HepG2 (cell line): ENCODE measurements around the gene TMEM100. TPM values are rescaled to one million over a fixed set of nuclear protein-coding genes. Genes with fewer than 3 reads are reported as not detected.

Source experiments
- CENPT ChIP-seq: sonication (generic); formaldehyde crosslinking; IDR thresholded peaks from 2 replicates; pipeline ENCODE4 v1.8.0; 2022; ENCODE audit warnings: low read depth, mild to moderate bottlenecking, moderate library complexity, missing genetic modification reagents
- DNMT3B ChIP-seq: conservative IDR thresholded peaks from 2 replicates; pipeline ENCODE4 v1.6.1; 2016; ENCODE audit warnings: missing biosample characterization, control low read depth
- FOXA1 ChIP-seq, 2 experiments: fragments of 450-650 bp in 1 of 2; sonication (generic) in 1 of 2; formaldehyde crosslinking in 1 of 2; IDR thresholded peaks; 2 replicates each; pipeline versions ENCODE4 v1.4.0 to v1.6.1; 2016 to 2020; ENCODE audit warnings: missing genetic modification reagents in 1 of 2
- IKZF4 ChIP-seq: sonication (generic); formaldehyde crosslinking; IDR thresholded peaks from 2 replicates; pipeline ENCODE4 v1.5.1; 2020; ENCODE audit warnings: borderline replicate concordance, mild to moderate bottlenecking, low read depth, missing genetic modification reagents; ENCODE audit errors: not compliant biosample characterization
- IKZF5 ChIP-seq: IDR thresholded peaks from 2 replicates; pipeline ENCODE4 v1.6.1; 2018; ENCODE audit warnings: missing genetic modification reagents, mild to moderate bottlenecking, missing compliant biosample characterization
- IRF2 ChIP-seq: IDR thresholded peaks from 2 replicates; pipeline ENCODE4 v1.6.1; 2018; ENCODE audit warnings: missing genetic modification reagents, missing compliant biosample characterization
- MAZ ChIP-seq, 2 experiments: sonication (generic) in 1 of 2; formaldehyde crosslinking in 1 of 2; IDR thresholded peaks; 2 replicates each; pipeline versions ENCODE4 v1.5.0 to v1.6.1; 2012 to 2020; ENCODE audit warnings: low read depth in 2 of 2, mild to moderate bottlenecking in 2 of 2, borderline replicate concordance in 1 of 2, improper control_type of control experiment in 1 of 2, low read length in 1 of 2, missing genetic modification reagents in 1 of 2, moderate library complexity in 1 of 2
- MIXL1 ChIP-seq: IDR thresholded peaks from 2 replicates; pipeline ENCODE4 v1.6.1; 2016
- NFATC3 ChIP-seq: sonication (generic); formaldehyde crosslinking; IDR thresholded peaks from 2 replicates; pipeline ENCODE4 v1.5.1; 2020; ENCODE audit warnings: mild to moderate bottlenecking, missing genetic modification reagents
- PHF20 ChIP-seq: sonication (generic); formaldehyde crosslinking; IDR thresholded peaks from 2 replicates; pipeline ENCODE4 v1.5.0; 2020; ENCODE audit warnings: mild to moderate bottlenecking, missing genetic modification reagents
- PRMT3 ChIP-seq: sonication (generic); formaldehyde crosslinking; IDR thresholded peaks from 2 replicates; pipeline ENCODE4 v1.8.1; 2022; ENCODE audit warnings: low read depth, mild to moderate bottlenecking, moderate library complexity, missing genetic modification reagents, borderline replicate concordance
- RBAK ChIP-seq: sonication (generic); formaldehyde crosslinking; IDR thresholded peaks from 2 replicates; pipeline ENCODE4 v1.5.1; 2020; ENCODE audit warnings: mild to moderate bottlenecking, missing genetic modification reagents
- RXRA ChIP-seq: sonication (generic); formaldehyde crosslinking; IDR thresholded peaks from 2 replicates; pipeline ENCODE4 v1.5.1; 2020; ENCODE audit warnings: missing genetic modification reagents
- SAFB2 ChIP-seq: sonication (generic); formaldehyde crosslinking; IDR thresholded peaks from 2 replicates; pipeline ENCODE4 v1.5.1; 2020; ENCODE audit warnings: missing genetic modification reagents, low read depth, mild to moderate bottlenecking, borderline replicate concordance
- TSC22D2 ChIP-seq: sonication (generic); formaldehyde crosslinking; IDR thresholded peaks from 2 replicates; pipeline ENCODE4 v1.5.1; 2020; ENCODE audit warnings: missing genetic modification reagents, mild to moderate bottlenecking, borderline replicate concordance
- YEATS2 ChIP-seq: sonication (generic); formaldehyde crosslinking; IDR thresholded peaks from 2 replicates; pipeline ENCODE4 v1.4.0; 2020; ENCODE audit warnings: missing genetic modification reagents, borderline replicate concordance
- ZBTB37 ChIP-seq: sonication (generic); formaldehyde crosslinking; IDR thresholded peaks from 2 replicates; pipeline ENCODE4 v1.4.0; 2020; ENCODE audit warnings: mild to moderate bottlenecking, missing genetic modification reagents
- ZNF232 ChIP-seq: sonication (generic); formaldehyde crosslinking; IDR thresholded peaks from 2 replicates; pipeline ENCODE4 v1.4.0; 2020; ENCODE audit warnings: missing genetic modification reagents, borderline replicate concordance
- ZNF275 ChIP-seq: sonication (generic); formaldehyde crosslinking; IDR thresholded peaks from 2 replicates; pipeline ENCODE4 v1.8.0; 2022; ENCODE audit warnings: missing genetic modification reagents, mild to moderate bottlenecking, inconsistent platforms, borderline replicate concordance
- ZNF530 ChIP-seq: sonication (generic); formaldehyde crosslinking; IDR thresholded peaks from 2 replicates; pipeline ENCODE4 v1.5.0; 2020; ENCODE audit warnings: low read depth, mild to moderate bottlenecking, missing genetic modification reagents
- ZNF556 ChIP-seq: sonication (generic); formaldehyde crosslinking; IDR thresholded peaks from 2 replicates; pipeline ENCODE4 v1.4.0; 2020; ENCODE audit warnings: mild to moderate bottlenecking, missing genetic modification reagents, borderline replicate concordance
- polyA plus RNA-seq, 8 experiments: library from polyadenylated mRNA; depleted of rRNA in 3 of 8; stranded (reverse) in 7 of 8; unstranded in 1 of 8; fragments of >200 nt; fragmentation: Illumina TruSeq in 4 of 8; extraction: Trizol in 4 of 8; gene quantifications; 2 replicates each; pipeline versions ENCODE4 v1.2.1 to v1.2.3, GENCODE V29; 2011 to 2016; ENCODE audit warnings: low read depth in 4 of 8, missing spikeins in 1 of 8, mixed read lengths in 1 of 8; ENCODE audit not compliant: insufficient read depth in 1 of 8
- total RNA-seq, 5 experiments: library from RNA; depleted of rRNA; stranded (reverse); fragments of >200 nt; fragmentation: Illumina TruSeq; extraction: Trizol; gene quantifications; 2 replicates each; pipeline ENCODE4 v1.2.3, GENCODE V29; 2016; ENCODE audit warnings: low read depth in 1 of 5
- TF ChIP-seq, protein P1 (sequence below): conservative IDR thresholded peaks from 2 replicates; pipeline ENCODE4 v1.6.1; 2018; ENCODE audit warnings: missing genetic modification reagents

The TMEM100 gene
- total and polyA plus RNA-seq, 2 of the 13 experiments (the other 11 are each of a cell fraction or from before 2014, with no cell fraction given): not detected

DNA sequence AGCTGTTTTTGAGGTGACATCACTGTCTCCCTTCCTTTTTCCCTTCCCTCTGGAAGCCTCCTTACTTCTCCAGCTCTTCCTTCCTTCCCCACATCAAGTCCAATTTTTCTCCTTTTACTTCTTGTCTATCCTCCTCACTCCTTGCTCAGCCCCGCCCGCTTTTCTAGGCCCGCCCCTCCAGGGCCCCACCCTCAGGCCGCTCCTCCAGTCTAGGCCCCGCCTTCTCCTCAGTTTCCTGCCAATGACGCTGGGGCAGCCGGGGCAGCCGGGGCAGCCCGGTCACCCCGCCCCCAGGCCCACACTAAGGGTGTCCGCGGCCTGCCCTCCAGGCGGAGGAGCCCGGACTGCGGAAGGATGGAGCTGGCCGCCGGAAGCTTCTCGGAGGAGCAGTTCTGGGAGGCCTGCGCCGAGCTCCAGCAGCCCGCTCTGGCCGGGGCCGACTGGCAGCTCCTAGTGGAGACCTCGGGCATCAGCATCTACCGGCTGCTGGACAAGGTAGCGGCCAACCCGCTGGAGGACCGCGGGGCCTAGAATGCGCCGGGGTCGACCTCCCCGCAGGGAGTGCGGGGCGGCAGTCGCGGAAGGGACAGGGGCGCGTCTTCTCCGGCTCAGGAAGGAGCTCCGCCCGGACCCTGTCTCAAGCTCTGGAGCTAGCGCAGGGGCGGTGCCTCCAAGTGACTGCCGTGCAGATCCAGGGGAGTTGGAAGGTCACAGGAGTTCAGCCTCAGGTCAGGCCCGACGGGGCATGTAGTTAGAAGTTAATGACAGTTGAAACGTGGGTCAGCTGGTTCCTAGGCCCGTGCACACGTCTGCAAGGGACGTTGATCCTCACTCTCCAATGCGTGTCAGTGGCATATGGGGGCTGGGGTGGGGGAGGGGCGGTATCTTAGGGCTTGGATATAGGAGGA is 28.3 kb upstream of the TMEM100 start, which contains the start of gene PCTP (continued):
- TF ChIP-seq, protein P1, sequence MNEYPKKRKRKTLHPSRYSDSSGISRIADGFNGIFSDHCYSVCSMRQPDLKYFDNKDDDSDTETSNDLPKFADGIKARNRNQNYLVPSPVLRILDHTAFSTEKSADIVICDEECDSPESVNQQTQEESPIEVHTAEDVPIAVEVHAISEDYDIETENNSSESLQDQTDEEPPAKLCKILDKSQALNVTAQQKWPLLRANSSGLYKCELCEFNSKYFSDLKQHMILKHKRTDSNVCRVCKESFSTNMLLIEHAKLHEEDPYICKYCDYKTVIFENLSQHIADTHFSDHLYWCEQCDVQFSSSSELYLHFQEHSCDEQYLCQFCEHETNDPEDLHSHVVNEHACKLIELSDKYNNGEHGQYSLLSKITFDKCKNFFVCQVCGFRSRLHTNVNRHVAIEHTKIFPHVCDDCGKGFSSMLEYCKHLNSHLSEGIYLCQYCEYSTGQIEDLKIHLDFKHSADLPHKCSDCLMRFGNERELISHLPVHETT (CRISPR knock-in tag): 0 out of 2 replicates have a peak, but pooled peaks have one; percentile 40
- TF ChIP-seq SAFB2 (CRISPR knock-in tag): peak; percentile 87; the same call in 1 of the 2 replicates
- TF ChIP-seq FOXA1 (IDR thresholded peaks at IDR 0.05): no peak
- peak; percentile 40; the same call in 1 of the 2 replicates for TF ChIP-seq FOXA1 (CRISPR knock-in tag; IDR thresholded peaks at IDR 0.05)
- TF ChIP-seq PRMT3: peak; percentile 66; the same call in 1 of the 2 replicates
- TF ChIP-seq IKZF5: peak; percentile 95
- TF ChIP-seq TSC22D2 (CRISPR knock-in tag): peak; percentile 91; the same call in 1 of the 2 replicates
- peak; percentile 87; the same call in 1 of the 2 replicates for TF ChIP-seq MAZ (IDR thresholded peaks at IDR 0.05; ENCODE audit: borderline replicate concordance, low read depth, low read length)
- TF ChIP-seq MAZ (CRISPR knock-in tag; IDR thresholded peaks at IDR 0.05; ENCODE audit: low read depth): peak; percentile 94
- 0 out of 2 replicates have a peak, but pooled peaks have one; percentile 25 for TF ChIP-seq ZNF275 (CRISPR knock-in tag)
- TF ChIP-seq CENPT (CRISPR knock-in tag): 0 out of 2 replicates have a peak, but pooled peaks have one; percentile 66
- peak; percentile 96 for TF ChIP-seq IKZF4 (CRISPR knock-in tag)
- TF ChIP-seq ZBTB37 (CRISPR knock-in tag): no peak
- peak; percentile 77 for TF ChIP-seq IRF2 (CRISPR knock-in tag)
- peak; percentile 49; the same call in 1 of the 2 replicates for TF ChIP-seq ZNF232 (CRISPR knock-in tag)
- no peak for TF ChIP-seq RBAK (CRISPR knock-in tag)
- TF ChIP-seq ZNF530 (CRISPR knock-in tag): no peak
- TF ChIP-seq MIXL1 (CRISPR knock-in tag): peak; percentile 70
- peak; percentile 80 for TF ChIP-seq PHF20 (CRISPR knock-in tag)
- peak; percentile 47; the same call in 1 of the 2 replicates for TF ChIP-seq NFATC3
- TF ChIP-seq RXRA (CRISPR knock-in tag): peak; percentile 94
- peak; percentile 60; the same call in 1 of the 2 replicates for TF ChIP-seq DNMT3B (CRISPR knock-in tag)
- TF ChIP-seq YEATS2 (CRISPR knock-in tag): peak; percentile 87; the same call in 1 of the 2 replicates
- peak; percentile 35; the same call in 1 of the 2 replicates for TF ChIP-seq ZNF556
